GM21447 (cell line): ENCODE measurements around the gene EHD1.

Experiments
- ATAC-seq: cut with Tn5 transposase; IDR thresholded peaks from one replicate; pipeline ENCODE4 v1.9.1; 2021; ENCODE audit not compliant: unreplicated experiment

EHD1 gene

GRCh38 chr11:64845129-64845775, 33.2 kb downstream of the EHD1 start:
- no peak for ATAC-seq

- no peak for ATAC-seq
Measured at GRCh38 chr11:64844330-64845128, 33.9 kb downstream of the EHD1 start, which contains the start of gene CDC42BPG. Gene CDC42BPG, minus strand, starts transcription at chr11:64844653. Its CDS starts 84 bp downstream, at chr11:64844569.

GRCh38 chr11:64843686-64844329, 34.6 kb downstream of the EHD1 start:
- no peak for ATAC-seq

GRCh38 chr11:64842851-64843685, 35.4 kb downstream of the EHD1 start:
- ATAC-seq = no peak

- ATAC-seq = no peak
Measured at GRCh38 chr11:64842366-64842759, 36.1 kb downstream of the EHD1 start.

GRCh38 chr11:64841592-64842365, 36.6 kb downstream of the EHD1 start:
- ATAC-seq = no peak

GRCh38 chr11:64839887-64840782, 38.3 kb downstream of the EHD1 start:
- no peak for ATAC-seq

GRCh38 chr11:64839335-64839734, 39.1 kb downstream of the EHD1 start:
- no peak for ATAC-seq

GRCh38 chr11:64838600-64839334, 39.7 kb downstream of the EHD1 start:
- no peak for ATAC-seq

GRCh38 chr11:64837887-64838351, 40.5 kb downstream of the EHD1 start:
- no peak for ATAC-seq

- ATAC-seq = no peak
Measured at GRCh38 chr11:64836448-64837072, 41.9 kb downstream of the EHD1 start.

- no peak for ATAC-seq
Measured at GRCh38 chr11:64835616-64836447, 42.6 kb downstream of the EHD1 start.

- no peak for ATAC-seq
Measured at GRCh38 chr11:64834723-64835615, 43.5 kb downstream of the EHD1 start.

GRCh38 chr11:64834031-64834722, 44.2 kb downstream of the EHD1 start:
- no peak for ATAC-seq

- no peak for ATAC-seq
Measured at GRCh38 chr11:64833509-64833908, 44.9 kb downstream of the EHD1 start.

- no peak for ATAC-seq
Measured at GRCh38 chr11:64833198-64833502, 45.3 kb downstream of the EHD1 start.
